Pancreas (tissue), 10 donors: Measurements from ENCODE around the gene PSME2. TPM values are rescaled to one million over a fixed set of nuclear protein-coding genes. Genes with fewer than 3 reads are reported as not detected.
A peak's percentile ranks its signal among the peaks of the same experiment; 100 is the strongest.

Experiments
- ATAC-seq, 4 donors: fragments of 200-7000 bp; cut with Tn5 transposase; one replicate each; pipeline versions ENCODE4 v1.8.0 to v1.9.1; 2020; ENCODE audit warnings: mild to moderate bottlenecking in 4 of 4, moderate library complexity in 4 of 4
- DNase-seq, 6 donors: peaks; one replicate each; pipeline ENCODE4 v3.0.0-alpha.2; 2020
- FAIRE-seq: peaks from 2 replicates; lab custom pipeline; 2012; peaks lifted over from hg19 to GRCh38; lab: Jason Lieb, UNC
- H3K27ac ChIP-seq, 4 donors: fragments of 200-600 bp; sonication (generic); 1 replicate in 3 of 4; 2 replicates in 1 of 4; pipeline versions ENCODE4 v1.5.0 to v1.8.0; 2020
- H3K27me3 ChIP-seq, 4 donors: fragments of 200-600 bp; one replicate each; pipeline ENCODE4 v1.8.0; 2021
- H3K36me3 ChIP-seq, 3 donors: fragments of 200-600 bp; sonication (generic) in 1 of 3; one replicate each; pipeline versions ENCODE4 v1.5.0 to v1.8.0; 2020 to 2021
- H3K4me1 ChIP-seq, 3 donors: fragments of 200-600 bp; one replicate each; pipeline ENCODE4 v1.8.0; 2021
- H3K4me3 ChIP-seq, 4 donors: fragments of 200-600 bp; sonication (generic) in 2 of 4; one replicate each; pipeline versions ENCODE4 v1.5.0 to v1.8.0; 2020 to 2021
- H3K9me3 ChIP-seq, 4 donors: fragments of 200-600 bp; one replicate each; pipeline ENCODE4 v1.8.0; 2021
- CTCF ChIP-seq, 4 donors: fragments of 200-600 bp; sonication (generic) in 3 of 4; IDR thresholded peaks; one replicate each; pipeline versions ENCODE4 v1.5.0 to v1.8.0; 2021; ENCODE audit warnings: antibody characterized with exemption in 4 of 4
- WGBS, 2 donors: extraction: QIAGEN DNeasy Blood & Tissue Kit; methylation state at CpG; one replicate each; pipeline ENCODE4 v1.1.7; 2013; 5-methylcytosine and 5-hydroxymethylcytosine counted together
- intact Hi-C, 3 donors: fragments of 100-400 bp; cut with DNase I; formaldehyde crosslinking; loops; one replicate each; pipeline versions ENCODE4 v1.11.1 to v1.14.2; 2022
- polyA plus RNA-seq, 2 donors: library from polyadenylated mRNA; stranded (reverse); fragments of 200-250 nt; gene quantifications; one replicate each; pipeline ENCODE4 v1.2.3, GENCODE V29; 2013
- total RNA-seq, 6 donors: library from RNA; stranded (reverse); fragmentation: NEBNext Ultra II Directional in 4 of 6; extraction: Animal tissue kit (Norgen Biotek cat#: 25700) in 4 of 6; gene quantifications; one replicate each; pipeline versions ENCODE4 v1.2.1 to v1.2.4, GENCODE V29; 2021 to 2023
- donor health status: healthy with polysubstance abuse.
- donor health status: DM: no; HTN: no; CAD: no; lungs with moderate emphysema.
- donor health status: DM: no; HTN: no; CAD: no.
- donor health status: control.
- donor health status: control.
- donor health status: Bipolar disorder and iron deficiency.
- donor health status: DM: yes; HTN: yes; CAD: no.
- donor health status: DM: no; HTN: no; CAD: no.
- donor health status: DM: no; HTN: no; CAD: no.
- donor health status: DM: yes; HTN: yes; CAD: no.

PSME2 gene
- total and polyA plus RNA-seq, 8 donors, result 33.9 to 285 (median 77.9) TPM

GRCh38 chr14:24146978-24147760 is 759 bp upstream of the PSME2 start, which contains the start of gene RNF31:
RNF31 (plus strand) TSS chr14:24147498; CDS start chr14:24147699, 201 bp downstream.
- Histone ChIP-seq H3K4me1 (peaks cover 8 to 25% (median 14%) of the 10 kb centered on the region in 3 donors), H3K36me3 (peaks cover 0 to 28% (median 26%) of the 10 kb centered on the region in 3 donors), H3K9me3 (no peaks in the 10 kb centered on the region), H3K27ac (peak within 1 kb of the TSS; percentile 78 to 89 (median 84)), H3K4me3 (peak within 1 kb of the TSS; percentile 70 to 96 (median 88)), H3K27me3 (no peaks in the 10 kb centered on the region)
- FAIRE-seq (peak; percentile 90), DNase-seq (peak; percentile 92 to 98 (median 98)), ATAC-seq (peak; percentile 91 to 96 (median 92))
- no peak for TF ChIP-seq CTCF (IDR thresholded peaks at IDR 0.05)
- intact Hi-C loops, result no loop called here
- 1% methylated on average over 51 to 57 of the region's 57 CpGs for WGBS, 2 donors

- no peak for TF ChIP-seq CTCF (IDR thresholded peaks at IDR 0.05)
- intact Hi-C loops, result no loop called here
- H3K9me3 ChIP-seq, result no peaks in the 10 kb centered on the region
- ATAC-seq (peak in 1 of 4 donors; percentile 0), DNase-seq (no peak), FAIRE-seq (no peak)
- H3K4me1 ChIP-seq, result peaks cover 8 to 27% (median 14%) of the 10 kb centered on the region in 3 donors
- H3K4me3 ChIP-seq, result peak overlapping the region; percentile 70 to 96 (median 88)
- peaks cover 0 to 16% (median 15%) of the 10 kb centered on the region in 3 donors for H3K36me3 ChIP-seq
- no peaks in the 10 kb centered on the region for H3K27me3 ChIP-seq
- H3K27ac ChIP-seq, result peak overlapping the region; percentile 78 to 89 (median 84)
- WGBS, 2 donors, result 2% methylated on average over 9 of the region's 9 CpGs
These were observed 539 bp downstream of the PSME2 start for GRCh38 chr14:24145690-24146452.

- FAIRE-seq (no peak), ATAC-seq (no peak), DNase-seq (no peak)
- H3K9me3 ChIP-seq, result no peaks in the 10 kb centered on the region
- H3K27ac ChIP-seq, result peak overlapping the region in 3 of 4 donors; percentile 81 to 89 (median 87)
- no peak for TF ChIP-seq CTCF (IDR thresholded peaks at IDR 0.05)
- peaks cover 0 to 12% (median 12%) of the 10 kb centered on the region in 3 donors for H3K36me3 ChIP-seq
- 92 to 100% methylated on average over 2 of the region's 2 CpGs for WGBS, 2 donors
- no peaks in the 10 kb centered on the region for H3K27me3 ChIP-seq
- intact Hi-C loops, result no loop called here
- peaks cover 8 to 28% (median 16%) of the 10 kb centered on the region in 3 donors for H3K4me1 ChIP-seq
- H3K4me3 ChIP-seq, result peak overlapping the region in 1 of 4 donors; percentile 83
These were observed 1.2 kb downstream of the PSME2 start for GRCh38 chr14:24145219-24145618.

GRCh38 chr14:24144451-24144850 is 2.0 kb downstream of the PSME2 start:
- FAIRE-seq, result no peak
- intact Hi-C loops, result no loop called here
- WGBS, 2 donors, result 68 to 92% methylated on average over 1 of the region's 1 CpG

More at GRCh38 chr14:24144451-24144850, 2.0 kb downstream of the PSME2 start:
- Histone ChIP-seq H3K4me1 (peaks cover 8 to 36% (median 24%) of the 10 kb centered on the region in 3 donors), H3K36me3 (peaks cover 0 to 6% (median 5%) of the 10 kb centered on the region in 3 donors), H3K27ac (no peak overlapping the region), H3K27me3 (no peaks in the 10 kb centered on the region), H3K4me3 (no peak overlapping the region), H3K9me3 (no peaks in the 10 kb centered on the region)
- DNase-seq, result no peak
- ATAC-seq, result no peak
- TF ChIP-seq CTCF (IDR thresholded peaks at IDR 0.05), result no peak
